Bone marrow (tissue), 2 donors: Measurements from ENCODE around the gene DLGAP1.

Source experiments
- DNase-seq, 2 donors: peaks; one replicate each; lab custom pipeline; 2025; lab: John Stamatoyannopoulos, UW

Gene DLGAP1

GRCh38 chr18:3529601-3530000, 925.5 kb downstream of the DLGAP1 start:
- DNase-seq, result no peak

- DNase-seq, result no peak
Observed at GRCh38 chr18:3529077-3529476, 926.0 kb downstream of the DLGAP1 start.

DNA sequence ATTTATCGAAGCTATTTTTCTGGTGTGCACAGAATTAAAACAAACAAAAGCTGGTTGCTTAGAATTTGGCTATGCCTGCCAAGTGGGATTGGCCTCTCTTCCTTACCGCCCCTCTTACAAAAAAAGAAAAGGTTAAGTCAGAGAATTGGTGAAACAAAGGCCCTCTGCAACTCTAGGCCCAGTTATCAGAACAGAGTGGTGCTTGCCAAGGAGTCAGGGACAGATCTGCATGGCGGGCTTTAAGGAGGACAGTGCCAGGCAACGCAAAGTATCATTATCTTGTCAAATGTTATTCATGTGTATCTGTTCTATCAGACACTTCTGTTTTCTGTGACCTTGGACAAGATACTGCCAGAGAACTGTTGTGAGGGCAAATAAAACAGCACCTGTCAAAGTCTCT, 926.9 kb downstream of the DLGAP1 start:
- no peak for DNase-seq

- DNase-seq, result no peak
Observed at GRCh38 chr18:3526421-3527354, 928.4 kb downstream of the DLGAP1 start.

DNA sequence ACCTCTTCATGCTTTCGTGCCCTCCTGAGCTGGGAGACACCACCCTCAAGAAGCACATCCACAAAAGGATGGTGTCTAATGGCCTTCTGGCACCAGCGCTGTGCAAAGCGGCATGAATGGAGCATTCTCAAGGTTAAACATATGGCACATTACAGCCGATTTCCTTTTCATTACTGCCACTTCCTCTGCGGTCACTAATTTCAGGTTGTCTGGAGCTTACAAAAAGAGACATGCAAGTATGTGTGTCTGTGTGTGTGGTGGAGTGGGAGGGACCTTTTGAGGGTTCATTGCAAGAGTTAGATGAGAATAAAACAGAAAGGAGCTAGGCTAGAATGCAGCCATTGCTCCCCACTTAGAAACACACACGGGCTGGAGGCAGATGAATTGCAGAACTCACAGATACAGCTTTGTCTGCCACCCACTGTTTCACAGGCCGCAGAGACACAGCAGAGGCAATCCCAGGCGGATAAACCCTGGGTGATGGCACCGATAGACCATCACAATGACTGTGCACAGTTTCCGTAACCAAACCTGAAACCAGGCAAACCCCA, 929.2 kb downstream of the DLGAP1 start:
- peak in 1 of 2 donors; percentile 91 for DNase-seq

GRCh38 chr18:3524706-3525105, 930.4 kb downstream of the DLGAP1 start:
- no peak for DNase-seq

DNA sequence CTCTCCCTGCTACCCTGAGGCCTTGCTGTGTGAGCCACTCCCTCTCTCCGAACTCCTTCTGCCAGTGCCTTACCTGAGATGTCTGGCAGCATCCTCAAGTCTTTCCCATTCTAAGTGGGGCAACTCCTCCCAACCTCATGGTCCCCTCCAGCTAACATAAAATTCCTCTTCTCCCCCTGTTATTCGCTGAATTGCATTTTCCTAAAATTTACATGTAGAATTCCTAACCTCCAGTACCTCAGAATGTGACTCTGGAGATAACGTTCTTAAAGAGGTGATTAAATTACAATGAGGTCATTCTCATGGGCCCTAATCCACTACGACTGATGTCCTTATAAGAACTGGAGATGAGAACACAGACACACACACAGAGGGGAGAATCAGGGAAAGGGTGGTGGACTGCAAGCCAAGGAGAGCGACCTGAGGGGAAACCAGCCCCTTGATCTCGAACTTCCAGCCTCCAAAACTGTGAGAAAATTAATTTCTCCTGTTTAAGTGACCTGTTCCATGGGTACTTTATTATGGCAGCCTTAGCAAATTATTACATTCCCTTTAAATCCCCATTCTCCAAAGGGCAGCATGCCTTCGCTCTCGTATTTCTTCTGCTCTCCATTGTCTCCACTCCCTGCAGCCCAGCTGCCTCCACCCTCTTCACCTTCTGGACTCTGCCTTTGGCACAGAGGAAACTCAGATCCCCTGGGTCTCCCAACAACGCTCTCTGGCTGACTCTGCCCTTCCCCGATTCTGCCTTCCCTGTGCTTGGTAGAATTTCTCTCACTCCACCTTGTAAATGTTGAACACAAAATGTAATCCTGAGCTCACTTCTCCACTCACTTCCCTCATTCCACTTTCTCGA, 934.6 kb downstream of the DLGAP1 start:
- no peak for DNase-seq

DNA sequence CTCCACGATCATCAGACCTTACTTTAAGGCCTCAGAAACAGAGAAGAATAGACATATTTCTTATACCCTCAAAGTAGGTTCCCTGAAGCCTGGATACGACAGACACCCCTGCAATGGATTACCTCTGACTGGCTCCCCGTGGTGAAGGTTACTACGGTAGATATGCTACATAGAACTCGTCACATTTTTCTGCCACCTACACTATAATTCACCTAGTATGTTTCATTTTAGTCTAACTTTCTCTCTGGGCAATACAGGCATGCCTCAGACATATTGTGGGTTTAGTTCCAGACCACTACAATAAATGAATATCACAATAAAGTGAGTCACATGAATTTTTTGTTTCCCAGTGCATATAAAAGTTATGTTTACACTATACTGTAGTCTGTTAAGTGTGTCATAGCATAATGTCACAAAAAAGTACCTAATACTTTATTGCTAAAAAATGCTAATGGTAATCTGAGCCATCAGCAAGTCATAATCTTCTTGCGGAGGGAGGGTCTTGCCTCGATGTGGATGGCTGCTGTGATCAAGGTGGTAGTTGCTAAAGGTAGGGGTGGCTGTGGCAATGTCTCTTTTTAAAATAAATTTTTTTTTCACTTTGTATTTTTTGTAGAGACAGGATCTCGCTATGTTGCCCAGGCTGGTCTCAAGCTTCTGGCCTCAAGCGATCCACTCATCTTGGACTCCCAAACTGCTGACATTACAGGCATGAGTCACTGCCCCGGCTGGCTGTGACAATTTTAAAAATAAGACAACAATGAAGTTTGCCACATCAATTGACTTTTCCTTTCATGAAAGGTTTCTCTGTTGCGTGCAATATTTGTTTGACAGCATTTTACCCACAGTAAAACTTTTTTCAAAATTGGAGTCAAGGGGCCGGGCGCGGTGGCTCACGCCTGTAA, 940.5 kb downstream of the DLGAP1 start:
- DNase-seq, result no peak

GRCh38 chr18:3513481-3513880, 941.6 kb downstream of the DLGAP1 start:
- no peak for DNase-seq

GRCh38 chr18:3511980-3512379, 943.1 kb downstream of the DLGAP1 start:
- peak in 1 of 2 donors; percentile 9 for DNase-seq

GRCh38 chr18:3510896-3511295, 944.2 kb downstream of the DLGAP1 start:
- no peak for DNase-seq

GRCh38 chr18:3510024-3510423, 945.1 kb downstream of the DLGAP1 start:
- DNase-seq, result no peak

DNA sequence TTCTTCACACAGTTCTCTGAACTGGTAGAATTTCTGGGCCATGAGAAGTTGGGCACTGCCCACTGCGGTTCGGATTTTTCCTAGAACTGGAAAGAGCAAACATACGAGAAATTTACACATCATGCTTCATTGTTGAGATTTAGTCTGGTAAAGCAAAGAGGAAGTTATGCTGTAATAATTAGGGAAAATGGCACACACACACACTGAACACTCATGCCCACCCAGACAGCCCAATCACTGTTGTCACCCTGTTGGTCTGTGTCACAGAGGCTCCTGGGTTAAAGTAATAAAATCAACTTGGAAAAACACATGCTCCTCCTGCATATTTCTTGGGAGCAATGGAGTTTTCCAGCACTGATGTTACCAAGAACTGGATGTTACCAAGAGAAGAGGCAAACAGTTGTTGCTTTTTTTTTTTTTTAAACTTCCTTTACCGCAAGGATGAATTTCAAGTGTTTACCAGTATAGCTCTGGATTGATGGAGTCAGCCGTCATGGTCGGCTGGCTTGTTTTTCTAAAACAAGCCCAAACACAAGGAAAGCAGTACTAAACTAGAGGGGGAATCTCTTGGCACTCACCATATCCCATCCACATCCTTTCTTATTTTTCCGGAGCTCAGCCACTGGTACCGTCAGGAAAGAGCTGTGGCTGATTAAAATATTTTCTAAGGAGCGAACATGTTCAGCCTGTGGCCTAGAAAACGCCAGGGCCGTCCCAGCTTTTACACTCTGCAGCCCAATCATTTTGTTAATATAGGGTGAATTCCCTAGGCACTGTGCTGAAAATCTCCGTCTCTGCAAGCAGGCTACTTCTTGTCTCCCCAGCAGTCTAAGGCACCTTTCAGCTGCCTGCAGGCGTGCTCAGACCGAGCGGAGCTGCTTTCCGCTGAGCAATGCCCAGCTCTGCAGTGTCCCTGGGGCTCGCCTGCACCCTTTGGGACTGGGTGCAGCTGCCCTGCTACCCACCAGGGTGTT, 946.2 kb downstream of the DLGAP1 start:
- no peak for DNase-seq

GRCh38 chr18:3504637-3505036, 950.5 kb downstream of the DLGAP1 start:
- no peak for DNase-seq

GRCh38 chr18:3502650-3503049, 952.5 kb downstream of the DLGAP1 start:
- DNase-seq, result no peak

DNA sequence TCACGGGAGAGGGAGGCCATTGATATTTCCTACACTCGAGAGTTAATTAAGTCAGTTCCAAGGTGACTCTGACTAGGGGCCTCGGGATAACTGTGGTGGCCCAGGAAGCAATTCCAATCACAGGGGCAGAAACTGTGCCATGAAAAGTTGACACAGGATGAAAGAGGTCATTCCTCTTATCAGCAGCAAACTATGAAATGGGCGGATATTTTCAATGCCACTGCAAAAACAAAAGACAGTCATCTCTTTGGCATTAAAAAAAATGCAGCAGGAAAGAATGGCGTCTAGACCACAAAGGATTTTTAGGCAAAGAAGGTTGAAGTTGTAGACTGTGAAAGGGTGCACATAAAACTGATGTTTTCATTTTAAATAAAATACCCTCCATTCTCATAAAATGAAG, 955.1 kb downstream of the DLGAP1 start:
- no peak for DNase-seq

- DNase-seq, result peak in 1 of 2 donors; percentile 48
Observed at GRCh38 chr18:3499501-3499900, 955.6 kb downstream of the DLGAP1 start.

GRCh38 chr18:3498698-3499471, 956.2 kb downstream of the DLGAP1 start:
- DNase-seq, result peak in 1 of 2 donors; percentile 9

GRCh38 chr18:3495691-3496430, 959.2 kb downstream of the DLGAP1 start:
- DNase-seq, result no peak
